ENCODE measurements around the gene NANOS2.

Gene NANOS2

DNA sequence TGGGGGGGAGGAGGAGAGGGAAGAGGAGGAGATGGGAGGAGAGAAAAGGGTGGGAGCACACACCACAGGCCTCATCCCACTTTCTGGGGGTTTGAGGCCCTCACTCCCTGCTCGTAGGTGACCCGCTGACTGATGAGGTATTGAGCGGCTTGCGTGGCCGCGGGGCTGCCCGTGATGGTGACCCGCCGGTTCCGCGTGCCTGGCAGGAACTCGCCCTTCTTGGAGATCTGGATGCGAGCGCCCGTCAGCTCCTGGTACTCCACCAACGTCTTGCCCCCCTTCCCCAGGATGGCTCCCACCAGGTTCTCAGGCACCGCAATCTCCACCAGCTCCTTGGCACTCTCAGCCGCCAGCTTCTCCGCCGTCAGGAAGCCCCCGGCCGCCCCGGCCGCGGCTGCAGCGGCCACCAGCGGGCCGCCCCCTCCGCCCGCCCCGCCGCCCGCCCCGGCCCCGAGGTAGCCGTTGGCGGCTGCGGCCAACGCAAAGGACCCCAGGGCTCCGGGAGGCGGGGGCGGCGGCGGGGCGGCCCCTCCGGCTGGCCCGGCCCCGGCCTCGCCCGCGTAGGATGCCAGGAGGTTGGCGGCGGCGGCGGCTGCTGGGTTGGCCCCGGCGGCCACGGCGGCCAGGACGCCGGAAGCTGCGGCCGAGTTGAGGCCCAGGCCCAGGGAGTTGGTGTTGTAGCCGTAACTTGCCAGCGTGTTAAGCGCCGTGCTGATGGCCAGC lies 25.4 kb upstream of the NANOS2 start:
- H3K27ac ChIP-seq, result no peak overlapping the region
- TF ChIP-seq, protein P1, sequence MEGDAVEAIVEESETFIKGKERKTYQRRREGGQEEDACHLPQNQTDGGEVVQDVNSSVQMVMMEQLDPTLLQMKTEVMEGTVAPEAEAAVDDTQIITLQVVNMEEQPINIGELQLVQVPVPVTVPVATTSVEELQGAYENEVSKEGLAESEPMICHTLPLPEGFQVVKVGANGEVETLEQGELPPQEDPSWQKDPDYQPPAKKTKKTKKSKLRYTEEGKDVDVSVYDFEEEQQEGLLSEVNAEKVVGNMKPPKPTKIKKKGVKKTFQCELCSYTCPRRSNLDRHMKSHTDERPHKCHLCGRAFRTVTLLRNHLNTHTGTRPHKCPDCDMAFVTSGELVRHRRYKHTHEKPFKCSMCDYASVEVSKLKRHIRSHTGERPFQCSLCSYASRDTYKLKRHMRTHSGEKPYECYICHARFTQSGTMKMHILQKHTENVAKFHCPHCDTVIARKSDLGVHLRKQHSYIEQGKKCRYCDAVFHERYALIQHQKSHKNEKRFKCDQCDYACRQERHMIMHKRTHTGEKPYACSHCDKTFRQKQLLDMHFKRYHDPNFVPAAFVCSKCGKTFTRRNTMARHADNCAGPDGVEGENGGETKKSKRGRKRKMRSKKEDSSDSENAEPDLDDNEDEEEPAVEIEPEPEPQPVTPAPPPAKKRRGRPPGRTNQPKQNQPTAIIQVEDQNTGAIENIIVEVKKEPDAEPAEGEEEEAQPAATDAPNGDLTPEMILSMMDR (conservative IDR thresholded peaks at IDR 0.05), result no peak

DNA sequence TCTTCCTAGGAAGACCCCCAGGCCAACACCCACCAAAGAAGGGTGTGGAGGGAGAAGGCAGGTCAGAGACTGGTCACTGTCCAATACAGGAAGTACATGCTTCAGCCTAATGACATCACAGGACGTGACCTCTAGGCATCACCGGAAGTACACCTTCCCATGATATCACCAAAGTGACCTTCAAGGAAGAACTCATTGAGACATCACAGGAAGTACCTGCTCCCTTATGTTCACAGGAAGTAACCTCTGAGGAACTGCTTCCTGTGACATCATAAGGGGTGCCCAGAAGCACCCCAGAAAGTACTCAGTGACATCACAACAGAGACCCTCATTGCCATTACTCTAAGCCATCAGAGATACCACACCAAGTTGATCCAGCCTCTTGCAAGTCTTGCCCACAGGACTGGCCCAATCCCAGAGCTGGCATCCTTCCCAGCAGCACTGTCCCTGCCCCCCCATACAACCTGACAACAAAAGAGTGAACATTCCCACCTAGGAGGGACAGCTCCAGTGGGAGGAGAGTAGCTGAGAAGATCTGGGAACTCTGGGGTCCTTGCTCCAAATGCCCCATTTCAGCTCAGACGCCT lies 24.2 kb upstream of the NANOS2 start:
- TF ChIP-seq ZFX (IDR thresholded peaks at IDR 0.05), result no peak
- TF ChIP-seq, protein P1 (conservative IDR thresholded peaks at IDR 0.05), result no peak
- no peak overlapping the region for H3K27ac ChIP-seq

DNA sequence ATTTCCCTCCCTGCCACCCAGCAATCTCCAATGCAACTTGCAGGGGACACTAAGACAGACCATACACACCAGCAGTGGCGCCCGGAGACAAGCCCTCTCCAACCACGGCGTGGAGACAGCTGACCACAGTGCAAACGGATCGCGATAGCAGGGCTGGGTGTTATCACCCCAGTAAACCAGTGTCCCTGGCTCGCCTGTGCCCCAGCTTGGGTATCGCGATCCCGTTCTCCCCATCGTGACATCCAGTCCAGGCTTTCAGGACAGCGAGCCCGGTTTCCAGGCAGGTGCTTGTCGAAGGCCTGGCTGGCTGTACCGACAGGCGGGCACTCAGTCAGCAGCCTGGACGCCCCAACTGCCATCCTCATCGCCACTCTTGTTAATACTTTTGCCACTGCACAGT lies 20.7 kb upstream of the NANOS2 start:
- TF ChIP-seq, protein P1 (conservative IDR thresholded peaks at IDR 0.05), result no peak
- TF ChIP-seq ZFX (IDR thresholded peaks at IDR 0.05), result no peak
- H3K27ac ChIP-seq, result no peak overlapping the region

DNA sequence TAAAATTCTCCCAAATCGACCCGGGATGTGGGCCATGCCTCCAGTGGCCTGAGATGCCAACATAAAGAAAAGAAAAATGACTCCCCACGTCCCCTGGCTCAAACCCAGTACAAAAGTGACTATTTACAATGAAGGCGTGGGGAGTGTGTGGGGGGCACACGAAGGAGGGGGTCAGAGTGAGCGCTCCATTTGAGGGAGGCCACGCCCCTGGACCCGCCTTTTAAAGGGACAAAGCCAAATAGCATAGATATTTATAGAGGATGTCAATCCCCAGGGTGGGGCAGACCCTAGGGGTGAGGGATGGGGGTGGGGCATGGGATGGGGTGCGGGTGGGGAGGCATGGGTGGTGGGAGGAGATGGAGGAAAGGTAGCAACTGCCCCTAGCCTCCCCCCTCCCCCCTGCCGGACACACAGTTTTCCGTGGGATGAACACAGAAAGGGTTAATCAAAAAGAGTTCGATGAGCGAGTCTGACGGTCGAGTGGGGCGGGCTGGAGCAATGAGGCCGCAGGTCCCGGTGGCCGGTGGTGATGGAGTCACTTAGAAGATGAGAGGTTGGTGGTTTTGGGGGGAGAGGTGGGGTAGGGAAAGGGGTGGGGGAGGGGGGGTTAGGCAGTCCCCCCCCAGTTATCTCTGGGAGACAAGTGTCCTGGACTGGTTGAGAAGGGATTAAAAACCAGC lies 20.1 kb upstream of the NANOS2 start:
- no peak overlapping the region for H3K27ac ChIP-seq
- TF ChIP-seq ZFX (IDR thresholded peaks at IDR 0.05), result no peak
- TF ChIP-seq, protein P1 (conservative IDR thresholded peaks at IDR 0.05), result no peak

DNA sequence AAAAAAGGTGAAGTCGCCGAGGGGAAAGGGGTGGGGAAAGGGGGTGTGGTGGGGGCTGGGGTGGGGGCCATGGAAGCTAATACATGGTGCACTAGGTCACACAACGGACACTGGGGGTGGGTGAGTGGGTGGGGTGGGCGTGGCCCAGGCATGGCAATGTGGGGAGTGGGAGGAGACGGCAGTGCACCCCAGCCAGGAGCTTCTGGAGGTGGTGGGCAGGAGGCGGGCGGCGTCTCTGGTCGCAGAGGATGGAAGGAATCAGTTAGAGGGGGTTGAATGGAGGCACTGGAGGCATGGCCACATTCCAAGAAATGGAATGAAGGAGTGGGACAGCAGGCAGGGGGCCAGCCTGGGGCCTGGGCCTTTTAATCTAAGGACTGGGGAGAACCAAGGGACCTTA lies 19.2 kb upstream of the NANOS2 start:
- TF ChIP-seq ZFX (IDR thresholded peaks at IDR 0.05), result no peak
- TF ChIP-seq, protein P1 (conservative IDR thresholded peaks at IDR 0.05), result no peak
- no peak overlapping the region for H3K27ac ChIP-seq

DNA sequence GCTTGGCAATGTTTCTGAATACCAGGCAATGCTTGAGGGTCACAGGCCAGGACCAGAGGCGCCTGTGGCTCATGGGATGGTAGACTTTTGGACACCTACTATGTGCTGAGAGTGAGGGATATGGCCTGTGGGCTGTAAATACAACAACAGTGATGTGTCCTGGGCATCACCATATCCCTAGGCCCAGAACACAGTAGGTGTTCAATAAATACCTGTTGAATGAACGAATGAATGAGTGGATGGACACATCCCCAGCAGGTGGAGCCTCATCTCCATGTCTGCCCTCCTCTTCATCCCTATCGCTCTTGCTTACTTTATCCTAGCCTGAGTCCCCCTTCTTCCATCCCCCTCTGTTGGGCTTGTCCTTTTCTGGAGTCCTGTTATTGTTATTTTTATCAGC lies 16.5 kb upstream of the NANOS2 start:
- no peak overlapping the region for H3K27ac ChIP-seq
- TF ChIP-seq ZFX (IDR thresholded peaks at IDR 0.05), result no peak
- TF ChIP-seq, protein P1 (conservative IDR thresholded peaks at IDR 0.05), result no peak

DNA sequence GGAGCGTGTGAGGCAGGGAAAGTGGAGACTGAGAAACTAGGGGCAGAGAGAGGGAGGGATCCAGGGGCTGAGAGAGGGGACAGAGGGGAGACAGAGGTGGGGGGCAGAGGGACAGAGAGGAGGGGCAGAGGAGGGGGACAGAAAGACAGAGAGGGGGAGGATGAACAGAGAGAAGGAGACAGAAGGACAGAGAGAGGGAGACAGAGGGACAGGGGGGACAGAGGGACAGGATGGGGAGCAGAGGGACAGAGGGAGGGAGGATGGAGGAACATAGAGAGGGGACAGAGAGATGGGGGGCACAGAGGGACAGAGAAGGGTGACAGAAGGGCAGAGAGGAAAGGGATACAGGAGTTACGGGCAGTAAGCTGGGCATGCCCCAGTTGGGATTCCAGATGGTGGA lies 14.7 kb upstream of the NANOS2 start:
- no peak overlapping the region for H3K27ac ChIP-seq
- TF ChIP-seq, protein P1 (conservative IDR thresholded peaks at IDR 0.05), result no peak
- no peak for TF ChIP-seq ZFX (IDR thresholded peaks at IDR 0.05)

All from C4-2B (cell line).